Mucosa of stomach (tissue), 1 donor: Measurements from ENCODE around the gene PDGFC.

Source experiments
- H3K27me3 ChIP-seq: one replicate; pipeline ENCODE4 v1.7.0; 2013; ENCODE audit warnings: mild to moderate bottlenecking, low read length; ENCODE audit not compliant: control insufficient read depth, insufficient read depth
- H3K36me3 ChIP-seq: one replicate; pipeline ENCODE4 v1.7.0; 2013; ENCODE audit warnings: low read length; ENCODE audit not compliant: control insufficient read depth, insufficient read depth
- H3K4me1 ChIP-seq: one replicate; pipeline ENCODE4 v1.7.0; 2013; ENCODE audit warnings: mild to moderate bottlenecking, low read length; ENCODE audit not compliant: control insufficient read depth, insufficient read depth
- H3K4me3 ChIP-seq: one replicate; pipeline ENCODE4 v1.7.0; 2013; ENCODE audit warnings: low read length
- H3K9ac ChIP-seq: one replicate; pipeline ENCODE4 v1.7.0; 2013; ENCODE audit warnings: mild to moderate bottlenecking, low read length, moderate library complexity
- H3K9me3 ChIP-seq: one replicate; pipeline ENCODE4 v1.7.0; 2013; ENCODE audit warnings: mild to moderate bottlenecking, low read length, moderate library complexity; ENCODE audit not compliant: control insufficient read depth
- donor health status: Pancreatic carcinoma.

The PDGFC gene

DNA sequence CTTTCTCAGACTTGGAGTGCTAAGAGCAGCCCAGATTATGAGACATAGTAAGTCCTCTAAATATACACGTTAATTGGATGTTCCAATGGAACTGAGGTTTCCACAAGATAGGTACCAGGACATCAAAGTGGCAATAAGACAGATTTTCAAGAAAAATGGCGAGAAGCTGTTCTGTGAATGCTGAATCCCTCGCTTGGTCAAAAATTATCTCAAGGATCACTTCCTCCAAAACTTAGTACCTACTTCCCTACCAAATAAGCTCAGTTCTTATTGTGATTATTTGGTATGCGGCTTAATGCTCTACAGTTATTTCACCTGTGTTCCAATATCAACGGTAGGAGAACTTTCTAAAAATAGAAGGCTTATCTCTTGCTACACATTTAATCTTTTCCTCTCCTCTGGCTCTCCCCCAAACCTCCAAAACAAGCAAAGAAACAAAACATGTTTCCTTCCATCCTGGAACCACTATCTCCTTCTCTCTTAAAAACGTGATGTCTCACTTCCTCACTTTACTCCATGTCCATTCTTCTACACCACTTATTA lies 14.7 kb downstream of the PDGFC start:
- Histone ChIP-seq H3K4me1 (peaks cover 17% of the 10 kb centered on the region), H3K9ac (no peak overlapping the region), H3K9me3 (no peaks in the 10 kb centered on the region), H3K27me3 (no peaks in the 10 kb centered on the region), H3K4me3 (no peak overlapping the region), H3K36me3 (no peaks in the 10 kb centered on the region)

DNA sequence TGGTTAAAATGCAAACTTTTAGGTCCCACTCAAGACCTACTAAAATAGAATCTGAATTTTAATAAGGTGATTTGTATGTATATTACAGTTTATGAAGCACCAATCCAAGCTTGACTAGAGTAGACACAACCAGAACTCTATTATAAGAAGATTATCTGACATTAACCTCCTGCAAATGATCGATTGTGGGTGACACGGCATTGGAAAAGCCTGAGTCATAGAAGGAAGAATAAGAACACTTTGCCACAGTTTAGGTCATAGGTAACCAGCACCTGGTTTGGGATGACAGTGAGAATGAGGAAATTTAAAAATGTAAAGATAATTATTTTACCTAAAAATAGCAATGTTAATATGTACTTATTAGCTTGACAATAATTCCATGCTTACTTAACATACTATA lies 15.2 kb downstream of the PDGFC start:
- H3K9ac ChIP-seq = no peak overlapping the region
- H3K4me1 ChIP-seq = peaks cover 17% of the 10 kb centered on the region
- no peaks in the 10 kb centered on the region for H3K36me3 ChIP-seq
- no peaks in the 10 kb centered on the region for H3K9me3 ChIP-seq
- H3K27me3 ChIP-seq = no peaks in the 10 kb centered on the region
- no peak overlapping the region for H3K4me3 ChIP-seq

DNA sequence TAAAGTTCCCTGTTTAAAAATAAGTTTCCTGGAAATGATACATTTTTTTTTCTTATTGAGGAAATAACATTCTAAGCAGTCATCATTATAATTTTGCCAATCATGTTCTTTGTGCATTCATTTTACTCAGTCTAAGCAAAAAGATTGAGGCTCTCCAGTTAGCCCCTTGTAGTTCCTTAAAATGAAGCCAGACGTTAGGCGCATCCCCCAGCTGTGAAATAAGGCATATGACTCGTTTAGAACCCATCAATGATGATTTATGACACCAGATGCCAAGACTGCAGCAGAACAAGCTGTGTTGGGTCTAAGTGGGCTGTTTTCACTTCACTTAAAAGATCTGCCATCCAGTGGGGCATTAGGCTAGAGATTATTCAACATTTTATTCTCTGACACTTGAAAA lies 17.0 kb downstream of the PDGFC start:
- H3K9me3 ChIP-seq = no peaks in the 10 kb centered on the region
- no peaks in the 10 kb centered on the region for H3K36me3 ChIP-seq
- H3K9ac ChIP-seq = no peak overlapping the region
- no peak overlapping the region for H3K4me3 ChIP-seq
- peaks cover 22% of the 10 kb centered on the region for H3K4me1 ChIP-seq
- H3K27me3 ChIP-seq = no peaks in the 10 kb centered on the region

DNA sequence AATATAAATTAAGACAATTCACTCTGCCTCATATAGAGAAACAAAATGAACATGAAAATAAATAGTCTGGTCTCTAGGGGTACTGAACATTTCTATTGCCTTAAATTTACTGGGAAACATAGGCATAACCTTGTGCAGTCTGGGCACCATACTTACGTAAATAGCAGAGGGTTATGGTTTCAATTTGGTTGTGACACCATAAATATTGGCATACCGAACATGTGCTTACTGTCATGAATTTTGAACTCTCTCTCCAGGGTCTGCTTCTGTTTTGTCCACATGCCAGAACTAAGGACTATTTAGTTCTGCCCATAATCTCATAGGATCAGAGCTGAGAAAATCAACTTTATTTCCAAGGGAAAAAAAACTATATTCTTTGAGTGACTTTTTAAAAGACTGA lies 17.6 kb downstream of the PDGFC start:
- Histone ChIP-seq H3K27me3 (no peaks in the 10 kb centered on the region), H3K4me1 (peaks cover 27% of the 10 kb centered on the region), H3K9ac (no peak overlapping the region), H3K4me3 (no peak overlapping the region), H3K9me3 (no peaks in the 10 kb centered on the region), H3K36me3 (no peaks in the 10 kb centered on the region)

DNA sequence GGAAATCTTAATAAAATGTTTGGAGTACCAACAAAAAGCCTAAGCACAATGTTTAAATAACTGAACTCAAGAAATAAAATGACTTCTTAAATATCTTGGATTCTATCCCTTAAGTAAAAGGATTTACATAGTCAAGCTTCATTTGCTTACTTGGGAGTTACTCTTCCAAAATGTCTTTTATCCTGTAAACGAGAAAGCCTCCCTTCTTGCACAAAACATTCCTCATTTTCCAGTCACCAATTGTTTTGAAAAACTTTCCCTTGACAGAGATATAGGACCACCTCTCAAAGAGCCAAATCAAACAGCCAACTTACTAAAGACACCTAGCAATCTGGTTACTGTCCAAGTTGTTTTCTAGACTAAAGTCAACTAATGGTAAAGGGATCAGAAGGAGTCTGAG lies 18.6 kb downstream of the PDGFC start:
- Histone ChIP-seq H3K9me3 (no peaks in the 10 kb centered on the region), H3K4me1 (peaks cover 27% of the 10 kb centered on the region), H3K9ac (no peak overlapping the region), H3K27me3 (no peaks in the 10 kb centered on the region), H3K36me3 (no peaks in the 10 kb centered on the region), H3K4me3 (no peak overlapping the region)

DNA sequence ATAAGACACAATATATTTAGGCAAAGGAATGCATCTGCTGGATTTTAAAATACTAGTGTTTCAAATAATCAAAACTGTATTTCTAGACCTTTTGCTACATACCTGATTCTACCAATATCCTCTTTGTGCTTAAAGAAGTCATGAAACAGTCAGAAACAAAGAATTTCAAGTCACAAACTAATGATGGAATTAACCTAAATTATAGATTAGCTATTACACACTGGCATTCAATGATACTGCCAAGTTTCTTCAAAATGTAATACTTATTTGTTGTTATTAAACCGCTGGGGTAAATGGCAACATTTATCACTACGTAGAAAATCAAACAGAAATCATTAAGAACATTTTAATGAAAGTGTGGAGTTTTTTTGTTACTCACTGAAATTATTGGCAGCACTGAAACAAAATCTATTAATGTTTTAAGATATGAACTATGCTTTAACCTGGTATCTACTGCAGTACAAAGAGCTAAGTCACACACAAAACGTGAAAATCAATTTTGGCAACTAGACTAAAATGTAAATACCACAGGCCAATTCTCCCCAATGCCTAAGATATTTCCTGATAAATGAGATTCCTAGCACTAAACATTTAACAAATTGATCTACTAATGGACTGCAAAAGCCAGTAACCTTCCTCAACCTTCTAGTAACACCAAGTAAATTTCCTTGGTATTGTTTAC lies 19.4 kb downstream of the PDGFC start:
- no peaks in the 10 kb centered on the region for H3K27me3 ChIP-seq
- no peaks in the 10 kb centered on the region for H3K9me3 ChIP-seq
- peaks cover 22% of the 10 kb centered on the region for H3K4me1 ChIP-seq
- no peaks in the 10 kb centered on the region for H3K36me3 ChIP-seq
- H3K9ac ChIP-seq = no peak overlapping the region
- H3K4me3 ChIP-seq = no peak overlapping the region

DNA sequence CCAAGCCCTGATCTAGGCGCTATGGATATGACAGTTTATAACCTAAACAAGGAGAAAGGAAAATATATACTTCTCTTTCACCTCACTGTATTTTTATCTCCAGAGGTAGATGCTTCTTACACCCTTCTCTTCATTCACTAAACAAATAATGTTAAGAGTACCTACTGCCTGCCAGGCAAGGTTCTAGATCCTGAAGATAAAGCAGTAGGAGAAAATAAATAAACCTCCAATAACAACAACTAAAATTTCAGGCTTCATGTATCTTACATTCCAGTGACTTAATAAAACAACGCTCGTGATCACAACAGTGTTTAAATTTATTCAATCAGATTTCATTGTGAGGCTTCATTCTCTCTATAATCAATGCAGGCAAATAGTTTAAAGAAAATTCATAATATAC lies 20.7 kb downstream of the PDGFC start:
- Histone ChIP-seq H3K4me1 (peaks cover 19% of the 10 kb centered on the region), H3K27me3 (no peaks in the 10 kb centered on the region), H3K36me3 (no peaks in the 10 kb centered on the region), H3K9me3 (no peaks in the 10 kb centered on the region), H3K4me3 (no peak overlapping the region), H3K9ac (no peak overlapping the region)

DNA sequence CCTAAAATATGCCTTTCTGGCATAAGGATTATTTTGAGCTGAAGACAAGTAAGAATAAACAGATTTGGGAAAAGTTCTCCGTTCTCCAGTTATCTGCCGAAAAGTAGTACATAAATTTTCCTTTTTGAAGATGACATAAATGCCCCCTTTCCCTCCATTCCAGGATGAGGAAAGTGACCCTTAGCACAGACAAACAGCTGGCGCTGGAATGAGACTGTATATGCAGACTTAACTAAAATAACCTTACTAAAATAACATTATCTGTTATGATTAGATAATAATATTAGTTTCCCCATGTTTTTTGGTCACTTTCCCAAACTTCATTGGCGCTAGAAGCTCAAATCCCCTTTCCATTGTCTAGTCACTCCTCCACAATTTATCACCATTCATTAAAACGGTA lies 21.5 kb downstream of the PDGFC start:
- Histone ChIP-seq H3K4me3 (no peak overlapping the region), H3K9me3 (no peaks in the 10 kb centered on the region), H3K36me3 (no peaks in the 10 kb centered on the region), H3K4me1 (peaks cover 16% of the 10 kb centered on the region), H3K9ac (no peak overlapping the region), H3K27me3 (no peaks in the 10 kb centered on the region)

DNA sequence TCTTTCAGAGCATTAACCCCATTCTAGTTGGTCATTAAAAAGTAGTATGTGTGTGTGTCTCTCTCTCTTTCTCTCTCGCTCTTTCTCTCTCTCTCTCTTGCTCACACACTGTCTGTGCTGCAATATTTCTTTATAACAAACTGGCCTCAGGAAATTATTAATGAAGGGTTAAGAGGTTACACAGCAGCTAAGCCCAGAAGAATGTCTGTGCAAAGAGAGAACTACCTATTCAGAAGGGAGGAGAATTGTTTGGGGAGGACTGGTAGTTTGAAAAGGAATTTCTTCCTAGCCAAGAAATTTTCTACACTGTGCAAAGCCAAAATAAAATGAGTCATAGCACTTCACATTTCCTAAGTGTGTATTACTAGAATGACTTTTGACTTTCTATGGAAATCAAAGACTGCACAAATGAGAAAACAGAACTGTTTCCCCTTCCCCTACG lies 22.2 kb downstream of the PDGFC start:
- Histone ChIP-seq H3K27me3 (no peaks in the 10 kb centered on the region), H3K9ac (no peak overlapping the region), H3K36me3 (no peaks in the 10 kb centered on the region), H3K4me1 (peaks cover 16% of the 10 kb centered on the region), H3K4me3 (no peak overlapping the region), H3K9me3 (no peaks in the 10 kb centered on the region)

DNA sequence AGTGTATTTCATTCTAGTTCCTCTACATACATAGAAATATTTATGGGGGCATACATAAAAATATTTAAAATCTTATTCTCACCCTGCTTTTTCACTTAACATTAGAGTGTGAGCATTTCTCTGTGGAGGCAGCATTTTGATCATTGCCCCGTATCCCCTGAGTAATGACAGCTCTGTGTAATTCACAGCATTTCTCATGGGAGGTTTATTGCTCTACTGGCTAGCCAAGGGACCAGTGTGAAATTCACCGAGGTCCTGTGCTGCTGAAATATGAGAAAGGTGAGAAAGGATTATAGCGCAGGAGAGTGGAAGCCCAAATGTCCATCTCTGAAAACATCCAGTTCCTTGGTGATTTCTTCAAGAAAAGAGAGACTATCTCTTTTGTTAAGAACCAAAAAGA lies 22.9 kb downstream of the PDGFC start:
- H3K9me3 ChIP-seq = no peaks in the 10 kb centered on the region
- no peak overlapping the region for H3K4me3 ChIP-seq
- H3K9ac ChIP-seq = no peak overlapping the region
- no peaks in the 10 kb centered on the region for H3K27me3 ChIP-seq
- no peaks in the 10 kb centered on the region for H3K36me3 ChIP-seq
- peaks cover 16% of the 10 kb centered on the region for H3K4me1 ChIP-seq

DNA sequence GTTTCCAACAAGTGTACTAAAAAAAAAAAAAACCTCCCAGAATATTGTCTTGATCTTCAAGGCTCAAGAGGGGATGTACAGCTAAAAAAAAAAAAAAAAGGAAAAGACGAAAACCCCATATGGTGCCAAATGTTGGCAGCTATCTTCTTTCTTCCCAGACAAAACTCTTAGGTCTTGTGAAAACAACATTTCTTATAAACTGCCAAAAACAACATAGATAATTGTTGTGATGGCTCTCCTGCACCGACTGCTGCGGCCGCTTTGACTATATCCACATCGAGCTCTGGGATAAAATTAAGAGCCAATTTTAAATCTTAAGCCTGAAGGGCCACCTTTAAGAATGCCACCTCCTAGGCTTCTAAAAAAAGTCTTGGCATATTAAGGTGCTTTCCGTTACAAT lies 23.5 kb downstream of the PDGFC start:
- peaks cover 16% of the 10 kb centered on the region for H3K4me1 ChIP-seq
- no peaks in the 10 kb centered on the region for H3K9me3 ChIP-seq
- H3K27me3 ChIP-seq = no peaks in the 10 kb centered on the region
- H3K36me3 ChIP-seq = no peaks in the 10 kb centered on the region
- H3K9ac ChIP-seq = no peak overlapping the region
- H3K4me3 ChIP-seq = no peak overlapping the region

DNA sequence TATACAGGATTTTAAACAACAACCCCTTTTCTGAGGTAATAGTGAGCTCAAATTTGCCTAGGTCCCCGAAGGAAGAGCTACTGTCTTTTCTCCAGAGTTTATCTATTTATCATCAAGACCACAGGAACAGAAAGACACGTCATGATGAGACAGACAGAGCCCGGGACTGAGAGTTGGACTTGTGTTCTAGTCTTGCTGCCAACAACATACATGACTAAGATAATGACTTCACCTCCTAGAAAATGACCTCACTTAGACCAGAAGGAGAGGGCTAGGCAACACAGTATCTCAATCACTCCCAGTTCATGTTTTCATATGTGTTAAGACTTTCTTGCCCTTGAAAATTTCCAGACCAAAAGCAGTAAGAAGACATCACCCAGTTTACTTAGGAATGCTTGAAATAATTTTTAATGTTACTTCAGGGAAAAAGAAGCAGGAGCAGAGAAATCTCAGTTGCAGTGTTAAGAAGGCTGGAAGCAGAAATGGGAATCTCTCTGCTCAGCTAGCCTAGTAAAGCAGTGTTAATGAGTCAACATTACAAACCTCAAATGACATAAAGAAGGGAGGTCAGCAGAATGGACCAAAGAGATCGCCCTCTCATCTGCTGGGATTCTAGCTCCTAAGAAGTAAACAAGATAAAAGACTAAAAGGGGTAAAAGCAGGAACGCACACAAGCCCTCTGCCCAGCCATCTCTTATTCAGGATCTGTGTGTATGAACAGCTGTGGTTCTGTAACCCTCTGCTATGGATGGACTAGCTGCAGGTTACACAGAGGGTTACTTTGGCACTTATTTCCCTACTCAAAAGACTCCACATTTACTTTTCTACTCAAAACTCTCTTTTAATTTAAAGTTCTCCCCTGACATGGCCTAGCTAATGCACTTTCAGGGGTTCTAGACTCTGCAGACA lies 24.8 kb downstream of the PDGFC start:
- H3K4me3 ChIP-seq = no peak overlapping the region
- H3K9ac ChIP-seq = no peak overlapping the region
- H3K36me3 ChIP-seq = no peaks in the 10 kb centered on the region
- H3K27me3 ChIP-seq = no peaks in the 10 kb centered on the region
- peaks cover 20% of the 10 kb centered on the region for H3K4me1 ChIP-seq
- no peaks in the 10 kb centered on the region for H3K9me3 ChIP-seq
